ENCODE measurements around the gene SERPINI1. TPM values are rescaled to one million over a fixed set of nuclear protein-coding genes. Genes with fewer than 3 reads are reported as not detected.

SERPINI1 gene
- total RNA-seq, 1 experiment from 2014 or later = 6.0 TPM

- Mint-ChIP-seq H3K27me3 (ENCODE audit: low read depth) (no peaks in the 10 kb centered on the region), H3K4me1 (no peaks in the 10 kb centered on the region), H3K4me3 (no peak overlapping the region), H3K27ac (no peak overlapping the region), H3K9me3 (no peaks in the 10 kb centered on the region), H3K36me3 (ENCODE audit: insufficient read depth in 1 of 3, low read depth in 3 of 3) (no peaks in the 10 kb centered on the region)
- H3K79me2 ChIP-seq (ENCODE audit: insufficient read depth, low read length) = no peaks in the 10 kb centered on the region
- TF ChIP-seq CTCF (conservative IDR thresholded peaks at IDR 0.05) = no peak
- H2BK5ac ChIP-seq (ENCODE audit: insufficient read length, low read length) = no peak overlapping the region
- H4K91ac ChIP-seq (ENCODE audit: insufficient read length, low read depth, low read length) = no peak overlapping the region
- no peak overlapping the region for H3K4ac ChIP-seq (ENCODE audit: low read depth, low read length)
- H3K9me3 ChIP-seq (ENCODE audit: control insufficient read depth, low read depth, low read length) = no peaks in the 10 kb centered on the region
- no peak overlapping the region for H3K56ac ChIP-seq (ENCODE audit: insufficient read length, low read depth, low read length)
- H3K4me1 ChIP-seq (ENCODE audit: insufficient read depth, low read length) = no peaks in the 10 kb centered on the region
- no peaks in the 10 kb centered on the region for H4K20me1 ChIP-seq (ENCODE audit: control insufficient read depth, insufficient read depth, insufficient read length)
- no peak overlapping the region for H2BK120ac ChIP-seq (ENCODE audit: low read depth, low read length, poor library complexity, severe bottlenecking)
- H3K23ac ChIP-seq (ENCODE audit: insufficient read length, low read depth, low read length) = no peak overlapping the region
- no peak overlapping the region for H2BK15ac ChIP-seq (ENCODE audit: low read depth, low read length)
- H2AK5ac ChIP-seq (ENCODE audit: insufficient read length, low read length) = no peak overlapping the region
- H2AFZ ChIP-seq (ENCODE audit: low read length) = no peak overlapping the region
- no peak for DNase-seq
- H3K23me2 ChIP-seq (ENCODE audit: insufficient read length, low read depth, low read length, poor library complexity, severe bottlenecking) = no peaks in the 10 kb centered on the region
- H3K79me1 ChIP-seq (ENCODE audit: insufficient read depth, low read depth, low read length, poor library complexity, severe bottlenecking) = no peaks in the 10 kb centered on the region
- H2BK12ac ChIP-seq (ENCODE audit: insufficient read length, low read depth, low read length) = no peak overlapping the region
- no peak overlapping the region for H3K18ac ChIP-seq (ENCODE audit: insufficient read length, low read depth, low read length)
- H3K27ac ChIP-seq (ENCODE audit: insufficient read length, low read depth, low read length) = no peak overlapping the region
- H4K8ac ChIP-seq (replicated peaks; ENCODE audit: insufficient read length, low read depth, low read length) = no peak overlapping the region
- no CpG with 5 or more reads among the region's 2 CpGs for WGBS (ENCODE audit: extremely low coverage, insufficient read length, low lambda C conversion rate)
- H3K27me3 ChIP-seq (ENCODE audit: insufficient read depth, low read length) = no peaks in the 10 kb centered on the region
- no peak overlapping the region for H3K9ac ChIP-seq (ENCODE audit: extremely low read depth, insufficient read length, low read length)
- H2BK20ac ChIP-seq (ENCODE audit: low read depth, low read length, poor library complexity, severe bottlenecking) = no peak overlapping the region
- no peak overlapping the region for H3K4me2 ChIP-seq (ENCODE audit: insufficient read depth, insufficient read length, low read length)
- no peak overlapping the region for H4K5ac ChIP-seq (ENCODE audit: insufficient read length, low read depth, low read length)
- no peak overlapping the region for H3T11ph ChIP-seq (ENCODE audit: low read length)
- H3K14ac ChIP-seq (ENCODE audit: insufficient read depth, low read length) = no peak overlapping the region
Measured at GRCh38 chr3:167808910-167809309, 73.4 kb downstream of the SERPINI1 start.

Measured in H9 (cell line).